H7 (cell line): ENCODE data around the gene ENO3. TPM values are rescaled to one million over a fixed set of nuclear protein-coding genes. Genes with fewer than 3 reads are reported as not detected.

Experiments used
- DNase-seq: peaks from one replicate; pipeline ENCODE4 v3.0.0; 2012
- H3K27me3 ChIP-seq: 2 replicates; pipeline ENCODE4 v1.6.0; 2011; ENCODE audit warnings: mild to moderate bottlenecking, low read length; ENCODE audit not compliant: control insufficient read depth, insufficient read depth
- H3K36me3 ChIP-seq: replicated peaks from 2 replicates; pipeline ENCODE4 v1.5.1; 2011; ENCODE audit warnings: low read length; ENCODE audit not compliant: control insufficient read depth, insufficient read depth
- H3K4me3 ChIP-seq: 2 replicates; pipeline ENCODE4 v1.5.1; 2011; ENCODE audit warnings: low read depth, mild to moderate bottlenecking, control low read depth, low read length, moderate library complexity; ENCODE audit not compliant: insufficient read depth
- total RNA-seq: library from RNA; depleted of rRNA; stranded (reverse); fragments of >200 nt; shearing (Covaris generic); gene quantifications from 2 replicates; pipeline ENCODE4 v1.2.3, GENCODE V29; 2014

The ENO3 gene
- total RNA-seq, 1 experiment from 2014 or later = 25.7 TPM

GRCh38 chr17:4951486-4951885 is 567 bp downstream of the ENO3 start:
- H3K27me3 ChIP-seq = no peaks in the 10 kb centered on the region
- H3K4me3 ChIP-seq = peak overlapping the region; percentile 100
- peaks cover 3% of the 10 kb centered on the region for H3K36me3 ChIP-seq
- peak; percentile 47 for DNase-seq

- no peaks in the 10 kb centered on the region for H3K27me3 ChIP-seq
- H3K4me3 ChIP-seq = no peak overlapping the region
- H3K36me3 ChIP-seq = no peaks in the 10 kb centered on the region; the same call in 1 of the 2 replicates
- DNase-seq = peak; percentile 36
These were observed 2.6 kb downstream of the ENO3 start for GRCh38 chr17:4953451-4953961.

GRCh38 chr17:4955091-4955490 is 4.2 kb downstream of the ENO3 start:
- H3K4me3 ChIP-seq = no peak overlapping the region
- no peak for DNase-seq
- peaks cover 2% of the 10 kb centered on the region; the same call in 1 of the 2 replicates for H3K36me3 ChIP-seq
- H3K27me3 ChIP-seq = no peaks in the 10 kb centered on the region

GRCh38 chr17:4956493-4957061 is 5.7 kb downstream of the ENO3 start:
- H3K36me3 ChIP-seq = peaks cover 2% of the 10 kb centered on the region; the same call in 1 of the 2 replicates
- DNase-seq = peak; percentile 77

GRCh38 chr17:4958102-4958501 is 7.2 kb downstream of the ENO3 start:
- Histone ChIP-seq H3K4me3 (no peak overlapping the region), H3K27me3 (no peaks in the 10 kb centered on the region), H3K36me3 (peaks cover 2% of the 10 kb centered on the region; the same call in 1 of the 2 replicates)
- DNase-seq = no peak

More at GRCh38 chr17:4956493-4957061, 5.7 kb downstream of the ENO3 start:
- Histone ChIP-seq H3K4me3 (no peak overlapping the region), H3K27me3 (no peaks in the 10 kb centered on the region)

- no peak for DNase-seq
- H3K4me3 ChIP-seq = no peak overlapping the region
These were observed 8.5 kb downstream of the ENO3 start for GRCh38 chr17:4959261-4959965.

GRCh38 chr17:4960279-4960922 is 9.5 kb downstream of the ENO3 start:
- peak; percentile 60 for DNase-seq
- no peaks in the 10 kb centered on the region for H3K27me3 ChIP-seq
- no peak overlapping the region for H3K4me3 ChIP-seq
- peaks cover 2% of the 10 kb centered on the region; the same call in 1 of the 2 replicates for H3K36me3 ChIP-seq

More at GRCh38 chr17:4959261-4959965, 8.5 kb downstream of the ENO3 start:
- Histone ChIP-seq H3K36me3 (peaks cover 2% of the 10 kb centered on the region; the same call in 1 of the 2 replicates), H3K27me3 (no peaks in the 10 kb centered on the region)

GRCh38 chr17:4965311-4965986 is 14.5 kb downstream of the ENO3 start:
- no peak overlapping the region for H3K4me3 ChIP-seq
- DNase-seq = no peak
- H3K27me3 ChIP-seq = no peaks in the 10 kb centered on the region
- H3K36me3 ChIP-seq = no peaks in the 10 kb centered on the region; the same call in 1 of the 2 replicates

GRCh38 chr17:4966844-4967538 is 16.1 kb downstream of the ENO3 start:
- peak; percentile 98 for DNase-seq
- Histone ChIP-seq H3K4me3 (peak overlapping the region; percentile 87), H3K36me3 (peaks cover 4% of the 10 kb centered on the region), H3K27me3 (no peaks in the 10 kb centered on the region)

- peaks cover 4% of the 10 kb centered on the region for H3K36me3 ChIP-seq
- peak within 1 kb of the TSS; percentile 87 for H3K4me3 ChIP-seq
- peaks cover 4% of the 10 kb centered on the region; the same call in 1 of the 2 replicates for H3K27me3 ChIP-seq
- peak; percentile 98 for DNase-seq
These were observed 16.9 kb downstream of the ENO3 start, which contains the start of gene SPAG7 for GRCh38 chr17:4967539-4968485. Gene SPAG7 (minus strand): TSS chr17:4967817. CDS start chr17:4967804, 13 bp downstream.

GRCh38 chr17:4968486-4969046 is 17.6 kb downstream of the ENO3 start:
- peak overlapping the region; percentile 87 for H3K4me3 ChIP-seq
- H3K36me3 ChIP-seq = peaks cover 4% of the 10 kb centered on the region
- H3K27me3 ChIP-seq = peaks cover 10% of the 10 kb centered on the region; the same call in 1 of the 2 replicates
- peak; percentile 78 for DNase-seq

- H3K27me3 ChIP-seq = peaks cover 14% of the 10 kb centered on the region; the same call in 1 of the 2 replicates
- H3K36me3 ChIP-seq = peaks cover 4% of the 10 kb centered on the region
- peak; percentile 66 for DNase-seq
- H3K4me3 ChIP-seq = peak overlapping the region; percentile 87
These were observed 18.2 kb downstream of the ENO3 start for GRCh38 chr17:4969047-4969550.
